Activated CD4-positive, alpha-beta T cell treated with anti-CD3 and anti-CD28 coated beads, Interleukin-2, amount 50 U/mL, for 16 hours (primary cell): Measurements from ENCODE around the gene HPRT1.

Experiments used
- DNase-seq: peaks from one replicate; pipeline ENCODE4 v3.0.0-alpha.2; 2020

The HPRT1 gene

DNA sequence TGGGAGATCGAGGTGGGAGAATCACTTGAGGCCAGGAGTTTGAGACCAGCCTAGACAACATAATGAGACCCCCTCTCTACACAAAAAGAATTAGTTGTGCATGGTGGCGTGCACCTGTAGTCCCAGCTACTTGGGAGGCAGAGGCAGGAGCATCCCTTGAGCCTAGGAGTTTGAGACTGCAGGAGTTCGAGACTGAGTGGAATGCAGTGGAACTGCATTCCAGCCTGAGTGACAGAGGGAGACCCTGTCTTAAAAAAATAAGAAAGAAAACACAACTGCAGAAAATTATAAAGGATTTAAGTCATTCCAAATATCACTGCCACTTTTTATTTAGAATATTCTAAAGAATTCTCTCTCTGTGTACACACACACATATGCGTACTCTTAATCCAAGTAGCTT lies 18.4 kb downstream of the HPRT1 start:
- no peak for DNase-seq

DNA sequence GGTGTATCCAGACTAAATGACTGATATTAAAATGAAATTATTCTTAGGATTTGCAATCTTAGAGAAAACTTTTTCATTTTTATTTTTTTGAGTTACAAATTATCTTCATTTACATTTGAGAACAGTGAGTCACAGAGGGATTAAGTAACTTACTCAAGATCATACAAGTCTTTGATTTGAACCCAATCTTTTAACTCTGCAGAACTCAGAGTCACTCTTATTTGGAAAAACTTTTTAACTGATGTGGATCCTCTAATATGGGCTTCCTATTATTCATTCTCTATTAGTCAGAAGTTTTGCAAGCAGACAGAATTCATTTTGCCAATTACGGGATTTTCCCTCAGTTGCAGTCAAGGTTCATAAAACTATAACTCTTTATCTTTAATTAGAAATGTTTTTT lies 20.1 kb downstream of the HPRT1 start:
- no peak for DNase-seq

- no peak for DNase-seq
Observed at GRCh38 chrX:134481339-134481738, 21.4 kb downstream of the HPRT1 start.

- DNase-seq: no peak
Observed at GRCh38 chrX:134482371-134482770, 22.4 kb downstream of the HPRT1 start.

- DNase-seq: peak; percentile 54
Observed at GRCh38 chrX:134484039-134484438, 24.1 kb downstream of the HPRT1 start.

DNA sequence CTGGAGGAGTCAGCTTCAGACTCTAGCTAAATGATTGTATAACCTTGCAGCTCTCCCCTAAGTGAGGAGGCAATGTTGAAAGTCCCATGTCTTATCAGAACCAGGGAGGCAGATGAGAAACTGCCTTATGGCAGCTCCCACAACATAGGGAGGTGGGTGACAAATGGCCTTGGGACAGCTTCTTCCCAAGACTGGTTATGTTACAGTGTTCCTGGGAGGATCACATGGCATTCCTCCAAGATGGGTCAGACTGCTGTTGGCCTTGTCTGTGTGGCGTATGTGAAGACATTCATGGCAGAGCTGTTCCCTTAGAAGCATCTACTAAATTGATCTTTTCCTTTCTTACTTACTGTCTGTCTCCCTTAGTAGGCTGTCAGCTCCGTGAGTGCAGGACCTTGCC lies 42.0 kb downstream of the HPRT1 start:
- no peak for DNase-seq

- DNase-seq: no peak
Observed at GRCh38 chrX:134502686-134503085, 42.7 kb downstream of the HPRT1 start.

DNA sequence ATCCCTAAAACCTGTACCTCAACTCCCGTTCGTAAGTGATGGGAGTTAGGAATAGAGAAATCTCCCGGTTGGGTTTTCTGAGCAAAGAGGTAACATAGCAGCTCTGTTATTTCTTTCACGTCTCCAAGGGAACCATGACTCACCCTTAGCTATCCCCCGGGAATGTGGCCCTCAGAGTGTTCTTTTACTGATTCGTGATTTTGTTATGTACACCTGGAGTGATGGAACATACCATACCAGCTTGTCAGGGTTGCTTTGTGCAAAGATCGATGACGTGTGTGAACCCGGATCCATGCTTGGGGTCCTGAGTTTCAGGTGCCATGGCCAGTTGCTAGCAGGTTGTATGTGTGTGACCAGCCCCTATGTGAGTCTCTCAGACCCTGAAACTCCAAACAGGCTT lies 52.6 kb downstream of the HPRT1 start:
- DNase-seq: no peak

DNA sequence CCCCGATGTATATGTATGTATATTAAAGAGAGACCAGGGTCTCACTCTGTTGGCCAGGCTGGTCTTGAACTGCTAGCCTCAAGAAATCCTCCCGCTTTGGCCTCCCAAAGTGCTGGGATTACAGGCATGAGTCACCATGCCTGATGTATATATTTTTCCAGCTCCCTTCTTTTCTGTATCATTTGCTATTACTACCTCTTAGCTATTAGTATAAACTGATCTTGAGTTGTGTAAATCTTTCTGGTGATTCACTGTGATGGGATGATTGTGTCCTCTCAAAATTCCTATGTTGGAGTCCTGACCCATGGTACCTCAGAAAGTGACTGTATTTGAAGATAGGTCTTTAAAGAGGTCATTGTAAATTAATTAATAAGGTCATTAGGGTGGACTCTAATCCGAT lies 53.1 kb downstream of the HPRT1 start:
- no peak for DNase-seq

DNA sequence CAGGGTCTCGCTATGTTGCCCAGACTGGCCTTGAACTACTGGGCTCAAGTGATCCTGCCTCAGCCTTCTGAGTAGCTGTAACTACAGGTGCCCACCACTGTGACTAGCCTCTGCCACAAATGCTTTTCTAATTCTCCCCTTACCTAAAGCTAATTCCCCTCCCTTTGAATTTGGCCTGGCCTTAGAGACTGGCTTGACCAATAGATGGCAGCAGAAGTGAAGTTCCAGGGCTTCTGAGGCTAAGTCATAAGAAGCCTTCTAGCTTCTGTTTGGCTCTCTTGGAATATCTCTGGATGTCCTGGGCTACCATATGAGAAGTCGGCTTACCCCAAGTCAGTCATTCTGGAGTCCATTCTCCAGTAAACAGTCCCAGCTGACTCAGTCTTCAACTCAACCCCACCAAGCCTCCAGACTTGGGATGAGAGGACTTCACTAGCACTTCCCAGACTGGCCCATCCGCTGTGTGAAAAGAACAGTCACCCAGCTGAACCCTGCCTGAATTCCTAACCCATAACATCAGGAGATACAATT lies 61.0 kb downstream of the HPRT1 start:
- peak; percentile 27 for DNase-seq

- no peak for DNase-seq
Observed at GRCh38 chrX:134524181-134524580, 64.2 kb downstream of the HPRT1 start.

DNA sequence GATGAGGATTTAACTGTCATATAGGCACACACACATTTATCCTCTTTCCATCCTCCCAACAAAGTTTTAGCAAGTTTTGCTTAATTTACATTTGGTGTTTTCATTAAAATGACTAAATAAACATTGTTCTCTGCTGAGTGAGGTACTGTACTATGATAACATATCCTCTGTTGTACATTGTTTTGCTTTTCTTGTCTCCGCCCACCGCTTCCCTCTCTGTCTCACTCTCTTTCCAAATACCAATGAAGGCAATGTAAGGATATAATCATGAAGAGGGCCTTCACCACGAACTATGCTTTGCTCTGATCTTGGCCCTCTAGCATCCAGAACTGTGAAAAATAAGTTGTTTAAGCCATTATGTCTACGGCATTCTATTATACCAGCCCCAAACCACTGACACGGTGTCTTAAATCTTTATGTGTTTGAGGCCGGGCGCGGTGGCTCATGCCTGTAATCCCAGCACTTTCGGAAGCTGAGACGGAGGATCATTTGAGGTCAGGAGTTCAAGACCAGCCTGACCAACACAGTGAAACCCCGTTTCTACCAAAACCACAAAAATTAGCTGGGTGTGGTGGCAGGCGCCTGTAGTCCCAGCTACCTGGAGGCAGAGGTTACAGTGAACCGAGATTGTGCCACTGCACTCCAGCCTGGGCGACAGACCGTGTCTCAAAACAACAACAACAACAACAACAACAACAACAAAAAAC lies 65.3 kb downstream of the HPRT1 start:
- no peak for DNase-seq

DNA sequence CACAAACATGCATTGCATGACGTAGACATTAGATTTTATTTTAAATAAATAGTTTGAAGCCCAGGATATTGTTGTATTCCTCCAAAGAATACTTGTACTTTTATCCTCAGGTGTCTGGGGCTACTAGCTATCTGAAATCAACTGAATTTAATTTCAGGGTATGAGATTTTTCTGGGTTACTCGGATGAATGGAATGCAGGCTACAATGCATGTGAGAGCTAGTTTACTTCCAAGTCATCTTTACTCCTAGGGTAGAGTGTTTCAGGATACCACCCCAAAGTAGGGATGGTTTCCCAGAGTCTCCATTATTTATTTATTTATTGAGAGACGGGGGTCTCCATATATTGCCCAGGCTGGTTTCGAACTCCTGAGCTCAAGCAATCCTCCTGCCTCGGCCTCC lies 66.4 kb downstream of the HPRT1 start:
- no peak for DNase-seq

DNA sequence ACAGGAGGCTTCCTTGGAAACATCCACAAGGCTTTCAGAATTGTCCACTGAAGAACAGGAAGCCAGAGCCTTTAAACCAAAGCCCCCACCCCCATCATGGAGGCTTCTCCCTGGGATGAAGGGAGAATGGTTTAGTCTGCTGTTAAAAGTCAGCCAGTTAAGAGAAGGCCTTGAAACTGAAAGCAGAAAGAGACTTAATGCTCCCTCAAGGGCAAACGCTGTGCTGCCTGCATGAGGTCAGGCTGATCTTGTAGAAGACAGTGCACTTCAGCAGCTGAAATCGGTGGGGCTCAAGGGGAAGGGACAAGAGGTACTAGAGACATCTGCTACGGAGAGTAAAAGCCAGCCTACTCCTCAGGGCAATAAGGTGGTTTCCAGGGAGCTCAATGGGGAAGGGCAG lies 69.0 kb downstream of the HPRT1 start:
- DNase-seq: no peak

- no peak for DNase-seq
Observed at GRCh38 chrX:134529481-134529880, 69.5 kb downstream of the HPRT1 start.

GRCh38 chrX:134530845-134531244 lies 70.9 kb downstream of the HPRT1 start:
- no peak for DNase-seq

- no peak for DNase-seq
Observed at GRCh38 chrX:134533352-134533751, 73.4 kb downstream of the HPRT1 start.

- DNase-seq: no peak
Observed at GRCh38 chrX:134533952-134534351, 74.0 kb downstream of the HPRT1 start.

DNA sequence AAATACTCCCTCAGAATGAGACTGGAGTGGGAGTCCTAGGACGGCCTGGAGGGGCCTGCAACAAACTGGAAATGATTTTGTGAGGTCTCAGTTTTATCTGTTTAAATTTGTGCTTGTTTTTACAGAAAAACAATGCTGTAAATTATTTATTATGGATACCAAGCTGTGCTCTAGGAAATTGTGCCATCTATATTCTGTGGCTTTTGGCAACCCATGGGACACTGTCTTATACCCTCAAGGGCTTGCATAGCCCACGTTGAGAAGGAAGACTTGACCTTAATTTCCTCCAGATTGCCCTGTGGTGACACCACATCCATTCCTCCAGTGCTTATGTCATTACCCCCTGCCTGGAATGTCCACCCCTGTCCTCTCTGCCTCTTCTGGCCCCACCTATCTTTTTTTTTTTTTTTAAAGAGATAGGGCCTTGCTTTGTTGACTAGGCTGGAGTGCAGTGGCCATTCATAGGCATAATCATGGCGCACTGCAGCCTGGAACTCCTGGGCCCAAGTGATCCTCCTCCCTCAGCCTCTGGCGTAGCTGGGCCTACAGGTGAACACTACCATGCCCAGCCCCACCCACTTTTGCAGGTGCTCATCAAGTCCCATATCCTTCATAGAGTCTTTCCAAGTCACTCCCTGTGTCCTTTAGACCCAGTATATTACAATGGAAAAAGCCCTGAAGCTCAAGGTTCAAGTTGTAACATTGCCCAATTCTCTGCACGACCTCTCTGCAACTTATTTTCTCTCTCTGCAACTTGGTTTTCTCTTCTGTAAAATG lies 77.4 kb downstream of the HPRT1 start:
- DNase-seq: no peak

- no peak for DNase-seq
Observed at GRCh38 chrX:134538316-134538715, 78.4 kb downstream of the HPRT1 start.

GRCh38 chrX:134541906-134542305 lies 81.9 kb downstream of the HPRT1 start:
- DNase-seq: no peak

GRCh38 chrX:134542485-134542884 lies 82.5 kb downstream of the HPRT1 start:
- DNase-seq: no peak

DNA sequence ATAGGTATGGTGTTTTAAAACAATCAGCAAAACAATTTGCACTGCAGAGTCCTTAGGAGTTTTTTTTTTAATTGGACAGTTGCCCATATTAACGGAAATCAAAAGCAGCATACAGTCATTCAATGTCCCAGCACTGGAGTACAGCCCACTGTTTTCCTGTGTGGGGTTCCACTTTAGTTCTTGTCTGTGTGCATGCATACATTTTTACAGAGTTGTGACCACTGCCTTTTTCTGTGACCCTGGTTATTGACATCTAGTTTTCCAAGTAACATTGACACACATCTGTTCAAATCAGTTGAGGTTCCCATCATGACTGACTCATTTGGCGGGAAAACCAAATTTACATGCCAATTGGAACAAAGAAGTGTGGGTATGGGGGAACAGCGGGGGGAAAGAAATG lies 83.3 kb downstream of the HPRT1 start:
- DNase-seq: no peak

GRCh38 chrX:134544135-134544512 lies 84.2 kb downstream of the HPRT1 start:
- DNase-seq: no peak
